ENCODE data around the gene RNF14.

DNA sequence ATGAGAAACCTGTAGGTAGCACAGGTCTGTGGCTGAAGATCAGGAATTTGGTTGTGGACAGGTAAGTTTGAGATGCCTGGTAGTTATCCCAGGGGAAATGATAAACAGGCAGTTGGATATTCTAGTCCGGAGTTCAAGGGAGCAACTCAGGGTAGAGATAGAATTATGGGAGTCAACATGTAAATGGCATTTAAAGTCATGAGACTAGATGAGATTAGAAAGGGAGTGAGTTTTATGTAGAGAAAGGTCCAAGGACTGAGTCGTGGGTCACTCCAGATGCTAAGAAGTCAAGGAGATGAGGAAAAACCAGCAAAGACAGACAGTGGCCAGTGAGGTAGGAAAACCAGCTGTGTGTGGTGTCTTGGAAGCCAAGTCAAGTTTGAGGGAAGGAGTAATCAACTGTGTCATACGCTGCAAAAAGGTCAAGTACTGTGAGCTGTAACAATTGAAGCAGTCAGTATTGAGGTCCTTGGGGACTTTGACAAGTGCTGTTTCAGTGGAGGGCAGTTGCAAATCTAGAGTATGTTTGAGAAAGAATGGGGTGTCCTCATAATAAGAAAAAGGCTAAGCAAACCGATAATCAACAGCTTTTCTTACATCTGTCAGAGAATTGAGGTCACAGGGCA, 25.7 kb downstream of the RNF14 start:
- TF ChIP-seq, protein P1, sequence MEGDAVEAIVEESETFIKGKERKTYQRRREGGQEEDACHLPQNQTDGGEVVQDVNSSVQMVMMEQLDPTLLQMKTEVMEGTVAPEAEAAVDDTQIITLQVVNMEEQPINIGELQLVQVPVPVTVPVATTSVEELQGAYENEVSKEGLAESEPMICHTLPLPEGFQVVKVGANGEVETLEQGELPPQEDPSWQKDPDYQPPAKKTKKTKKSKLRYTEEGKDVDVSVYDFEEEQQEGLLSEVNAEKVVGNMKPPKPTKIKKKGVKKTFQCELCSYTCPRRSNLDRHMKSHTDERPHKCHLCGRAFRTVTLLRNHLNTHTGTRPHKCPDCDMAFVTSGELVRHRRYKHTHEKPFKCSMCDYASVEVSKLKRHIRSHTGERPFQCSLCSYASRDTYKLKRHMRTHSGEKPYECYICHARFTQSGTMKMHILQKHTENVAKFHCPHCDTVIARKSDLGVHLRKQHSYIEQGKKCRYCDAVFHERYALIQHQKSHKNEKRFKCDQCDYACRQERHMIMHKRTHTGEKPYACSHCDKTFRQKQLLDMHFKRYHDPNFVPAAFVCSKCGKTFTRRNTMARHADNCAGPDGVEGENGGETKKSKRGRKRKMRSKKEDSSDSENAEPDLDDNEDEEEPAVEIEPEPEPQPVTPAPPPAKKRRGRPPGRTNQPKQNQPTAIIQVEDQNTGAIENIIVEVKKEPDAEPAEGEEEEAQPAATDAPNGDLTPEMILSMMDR (IDR thresholded peaks at IDR 0.05), result no peak
- no peak for TF ChIP-seq POLR2A (IDR thresholded peaks at IDR 0.05)

Measured in esophagus squamous epithelium (tissue), 4 donors.